GM23338 (cell line): ENCODE data around the gene HS6ST3. TPM values are rescaled to one million over a fixed set of nuclear protein-coding genes. Genes with fewer than 3 reads are reported as not detected.

Experiments
- ATAC-seq: fragments of 200-7000 bp; cut with Tn5 transposase; 3 replicates; pipeline ENCODE4 v1.9.1; 2020
- DNase-seq: peaks from one replicate; pipeline ENCODE4 v3.0.0-alpha.2; 2015; ENCODE audit warnings: low spot score
- H2AFZ ChIP-seq: fragments of 200-600 bp; sonication (generic); 2 replicates; pipeline ENCODE4 v1.8.0; 2016; ENCODE audit warnings: antibody characterized with exemption, mild to moderate bottlenecking, moderate library complexity
- H3F3A ChIP-seq: fragments of 200-600 bp; sonication (generic); replicated peaks from 2 replicates; pipeline ENCODE4 v1.8.0; 2017; ENCODE audit warnings: antibody characterized with exemption, mixed run types, low read depth
- H3K27ac ChIP-seq: fragments of 200-600 bp; sonication (generic); 2 replicates; pipeline ENCODE4 v1.6.1; 2016; ENCODE audit warnings: low read depth
- H3K27me3 ChIP-seq: fragments of 200-600 bp; sonication (generic); 2 replicates; pipeline ENCODE4 v1.8.0; 2016; ENCODE audit warnings: mild to moderate bottlenecking, mixed run types, moderate library complexity; ENCODE audit not compliant: insufficient read depth
- H3K36me3 ChIP-seq: fragments of 200-600 bp; sonication (generic); 2 replicates; pipeline ENCODE4 v1.8.0; 2016; ENCODE audit warnings: mild to moderate bottlenecking; ENCODE audit not compliant: insufficient read depth
- H3K4me1 ChIP-seq: fragments of 200-600 bp; sonication (generic); 2 replicates; pipeline ENCODE4 v1.8.0; 2016; ENCODE audit warnings: mild to moderate bottlenecking, moderate library complexity; ENCODE audit not compliant: insufficient read depth
- H3K4me2 ChIP-seq: fragments of 200-600 bp; sonication (generic); 2 replicates; pipeline ENCODE4 v1.7.1; 2017; ENCODE audit warnings: mixed run types
- H3K4me3 ChIP-seq: fragments of 200-600 bp; sonication (generic); 2 replicates; pipeline ENCODE4 v1.6.1; 2016; ENCODE audit warnings: mixed run types
- H3K79me2 ChIP-seq: fragments of 200-600 bp; sonication (generic); replicated peaks from 2 replicates; pipeline ENCODE4 v1.8.0; 2017; ENCODE audit warnings: mild to moderate bottlenecking; ENCODE audit not compliant: insufficient read depth
- H3K9me2 ChIP-seq: fragments of 200-600 bp; sonication (generic); 2 replicates; pipeline ENCODE4 v1.8.0; 2017; ENCODE audit not compliant: insufficient read depth
- H4K20me1 ChIP-seq: fragments of 200-600 bp; sonication (generic); replicated peaks from 2 replicates; pipeline ENCODE4 v1.8.0; 2017; ENCODE audit warnings: mild to moderate bottlenecking; ENCODE audit not compliant: insufficient read depth
- H3K27ac Mint-ChIP-seq: 2 replicates; pipeline ENCODE4 v1.8.0; 2020; ENCODE audit warnings: inconsistent platforms, mild to moderate bottlenecking, moderate library complexity, mixed read lengths
- H3K27me3 Mint-ChIP-seq: 3 replicates; pipeline ENCODE4 v1.8.0; 2022; ENCODE audit warnings: low read depth, mild to moderate bottlenecking, moderate library complexity, mixed read lengths, inconsistent platforms; ENCODE audit not compliant: insufficient read depth, poor library complexity
- H3K36me3 Mint-ChIP-seq: 3 replicates; pipeline ENCODE4 v1.8.0; 2021; ENCODE audit warnings: low read depth, mild to moderate bottlenecking, inconsistent platforms, moderate library complexity, mixed read lengths
- H3K4me1 Mint-ChIP-seq: 3 replicates; pipeline ENCODE4 v1.8.0; 2020; ENCODE audit warnings: mild to moderate bottlenecking, inconsistent platforms, mixed read lengths
- H3K4me3 Mint-ChIP-seq: 3 replicates; pipeline ENCODE4 v1.8.0; 2021; ENCODE audit warnings: moderate library complexity, mild to moderate bottlenecking, inconsistent platforms, mixed read lengths
- H3K9me3 Mint-ChIP-seq: 3 replicates; pipeline ENCODE4 v1.8.0; 2020; ENCODE audit warnings: moderate library complexity, mild to moderate bottlenecking, inconsistent platforms, mixed read lengths
- EZH2 ChIP-seq: fragments of 200-600 bp; sonication (generic); IDR thresholded peaks from one replicate; pipeline ENCODE4 v1.8.0; 2017; ENCODE audit warnings: antibody characterized with exemption, mild to moderate bottlenecking, low read depth; ENCODE audit not compliant: unreplicated experiment
- JUNB ChIP-seq: IDR thresholded peaks from one replicate; pipeline ENCODE4 v1.6.1; 2016; ENCODE audit warnings: antibody characterized with exemption; ENCODE audit not compliant: unreplicated experiment
- POLR2AphosphoS5 ChIP-seq: IDR thresholded peaks from 2 replicates; pipeline ENCODE4 v1.6.1; 2016; ENCODE audit warnings: antibody characterized with exemption, low read depth
- STAT1 ChIP-seq: IDR thresholded peaks from one replicate; pipeline ENCODE4 v1.6.1; 2016; ENCODE audit warnings: antibody characterized with exemption; ENCODE audit not compliant: unreplicated experiment
- ZNF114 ChIP-seq: fragments of 250-450 bp; sonication (Bioruptor Pico); IDR thresholded peaks from 2 replicates; pipeline ENCODE4 v1.5.0; 2020; ENCODE audit warnings: mild to moderate bottlenecking, moderate library complexity
- polyA plus RNA-seq: library from polyadenylated mRNA; unstranded; fragments of >200 nt; fragmentation: Nextera tagmentation; extraction: Ambion mirVana; gene quantifications from 2 replicates; pipeline ENCODE4 v1.2.1, GENCODE V29; 2016
- total RNA-seq: library from RNA; depleted of rRNA; stranded (reverse); fragments of >200 nt; shearing (Covaris generic); gene quantifications from 2 replicates; pipeline ENCODE4 v1.2.3, GENCODE V29; 2014
- TF ChIP-seq, protein P1 (sequence below): IDR thresholded peaks from 2 replicates; pipeline ENCODE4 v1.6.1; 2016; ENCODE audit warnings: antibody characterized with exemption
- TF ChIP-seq, protein P2 (sequence below): fragments of 250-450 bp; sonication (Bioruptor Pico); IDR thresholded peaks from 2 replicates; pipeline ENCODE4 v1.5.0; 2020; ENCODE audit warnings: mild to moderate bottlenecking, moderate library complexity

HS6ST3 gene
- total and polyA plus RNA-seq, 2 experiments from 2014 or later = 0.52 to 0.80 TPM

DNA sequence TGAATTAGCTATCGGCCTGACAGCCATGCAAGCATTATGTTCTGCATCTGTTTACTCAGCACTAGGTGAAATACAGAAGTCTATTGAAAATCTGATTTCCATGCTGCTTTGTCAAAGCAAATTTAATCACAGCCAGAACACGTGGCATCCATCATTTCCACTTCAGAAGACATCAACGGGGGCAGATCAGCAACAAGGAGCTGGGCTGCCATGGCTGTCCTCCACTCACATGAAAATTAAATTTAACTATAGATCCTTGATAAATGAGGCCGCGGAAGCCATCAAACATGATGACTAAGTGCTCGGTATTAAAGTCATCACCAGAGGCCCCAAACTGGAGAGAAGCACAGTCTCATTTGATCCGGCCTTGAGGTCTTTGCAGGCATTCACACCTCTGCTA is 443.5 kb downstream of the HS6ST3 start (continued):
- TF ChIP-seq, protein P1, sequence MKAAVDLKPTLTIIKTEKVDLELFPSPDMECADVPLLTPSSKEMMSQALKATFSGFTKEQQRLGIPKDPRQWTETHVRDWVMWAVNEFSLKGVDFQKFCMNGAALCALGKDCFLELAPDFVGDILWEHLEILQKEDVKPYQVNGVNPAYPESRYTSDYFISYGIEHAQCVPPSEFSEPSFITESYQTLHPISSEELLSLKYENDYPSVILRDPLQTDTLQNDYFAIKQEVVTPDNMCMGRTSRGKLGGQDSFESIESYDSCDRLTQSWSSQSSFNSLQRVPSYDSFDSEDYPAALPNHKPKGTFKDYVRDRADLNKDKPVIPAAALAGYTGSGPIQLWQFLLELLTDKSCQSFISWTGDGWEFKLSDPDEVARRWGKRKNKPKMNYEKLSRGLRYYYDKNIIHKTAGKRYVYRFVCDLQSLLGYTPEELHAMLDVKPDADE = no peak

DNA sequence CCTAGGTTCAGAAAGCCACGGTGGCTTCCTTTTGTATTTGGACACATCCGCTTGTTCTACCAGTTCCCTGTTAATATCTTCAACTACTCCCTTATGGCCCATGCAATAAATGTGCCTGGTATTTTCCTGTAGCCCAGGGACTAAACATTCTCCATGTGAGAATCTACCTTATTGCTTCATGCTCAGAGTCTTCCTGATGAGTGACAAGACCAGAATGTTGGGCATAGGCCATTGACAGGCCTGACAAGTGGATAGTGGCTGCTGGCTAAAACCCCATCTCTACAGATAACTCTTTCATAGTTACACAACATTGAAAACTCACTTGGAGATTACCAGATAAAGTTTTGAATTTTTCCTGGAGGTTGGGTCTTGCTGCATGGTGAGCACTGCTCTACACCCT is 449.9 kb downstream of the HS6ST3 start:
- H3K4me3 Mint-ChIP-seq = no peak overlapping the region
- no peak overlapping the region for H3K4me3 ChIP-seq

More for the DNA sequence above, 449.9 kb downstream of the HS6ST3 start:
- Mint-ChIP-seq H3K4me1 (no peaks in the 10 kb centered on the region), H3K27me3 (no peaks in the 10 kb centered on the region), H3K9me3 (no peaks in the 10 kb centered on the region), H3K27ac (no peak overlapping the region), H3K36me3 (no peaks in the 10 kb centered on the region)
- H3K27me3 ChIP-seq = no peaks in the 10 kb centered on the region
- no peaks in the 10 kb centered on the region for H4K20me1 ChIP-seq
- no peaks in the 10 kb centered on the region for H3K79me2 ChIP-seq
- H3K4me1 ChIP-seq = no peaks in the 10 kb centered on the region
- H3K9me2 ChIP-seq = no peaks in the 10 kb centered on the region
- no peaks in the 10 kb centered on the region for H3K36me3 ChIP-seq
- TF ChIP-seq STAT1 (no peak), POLR2AphosphoS5 (no peak), ZNF114 (CRISPR knock-in tag) (no peak), EZH2 (no peak), JUNB (no peak)
- TF ChIP-seq, protein P2, sequence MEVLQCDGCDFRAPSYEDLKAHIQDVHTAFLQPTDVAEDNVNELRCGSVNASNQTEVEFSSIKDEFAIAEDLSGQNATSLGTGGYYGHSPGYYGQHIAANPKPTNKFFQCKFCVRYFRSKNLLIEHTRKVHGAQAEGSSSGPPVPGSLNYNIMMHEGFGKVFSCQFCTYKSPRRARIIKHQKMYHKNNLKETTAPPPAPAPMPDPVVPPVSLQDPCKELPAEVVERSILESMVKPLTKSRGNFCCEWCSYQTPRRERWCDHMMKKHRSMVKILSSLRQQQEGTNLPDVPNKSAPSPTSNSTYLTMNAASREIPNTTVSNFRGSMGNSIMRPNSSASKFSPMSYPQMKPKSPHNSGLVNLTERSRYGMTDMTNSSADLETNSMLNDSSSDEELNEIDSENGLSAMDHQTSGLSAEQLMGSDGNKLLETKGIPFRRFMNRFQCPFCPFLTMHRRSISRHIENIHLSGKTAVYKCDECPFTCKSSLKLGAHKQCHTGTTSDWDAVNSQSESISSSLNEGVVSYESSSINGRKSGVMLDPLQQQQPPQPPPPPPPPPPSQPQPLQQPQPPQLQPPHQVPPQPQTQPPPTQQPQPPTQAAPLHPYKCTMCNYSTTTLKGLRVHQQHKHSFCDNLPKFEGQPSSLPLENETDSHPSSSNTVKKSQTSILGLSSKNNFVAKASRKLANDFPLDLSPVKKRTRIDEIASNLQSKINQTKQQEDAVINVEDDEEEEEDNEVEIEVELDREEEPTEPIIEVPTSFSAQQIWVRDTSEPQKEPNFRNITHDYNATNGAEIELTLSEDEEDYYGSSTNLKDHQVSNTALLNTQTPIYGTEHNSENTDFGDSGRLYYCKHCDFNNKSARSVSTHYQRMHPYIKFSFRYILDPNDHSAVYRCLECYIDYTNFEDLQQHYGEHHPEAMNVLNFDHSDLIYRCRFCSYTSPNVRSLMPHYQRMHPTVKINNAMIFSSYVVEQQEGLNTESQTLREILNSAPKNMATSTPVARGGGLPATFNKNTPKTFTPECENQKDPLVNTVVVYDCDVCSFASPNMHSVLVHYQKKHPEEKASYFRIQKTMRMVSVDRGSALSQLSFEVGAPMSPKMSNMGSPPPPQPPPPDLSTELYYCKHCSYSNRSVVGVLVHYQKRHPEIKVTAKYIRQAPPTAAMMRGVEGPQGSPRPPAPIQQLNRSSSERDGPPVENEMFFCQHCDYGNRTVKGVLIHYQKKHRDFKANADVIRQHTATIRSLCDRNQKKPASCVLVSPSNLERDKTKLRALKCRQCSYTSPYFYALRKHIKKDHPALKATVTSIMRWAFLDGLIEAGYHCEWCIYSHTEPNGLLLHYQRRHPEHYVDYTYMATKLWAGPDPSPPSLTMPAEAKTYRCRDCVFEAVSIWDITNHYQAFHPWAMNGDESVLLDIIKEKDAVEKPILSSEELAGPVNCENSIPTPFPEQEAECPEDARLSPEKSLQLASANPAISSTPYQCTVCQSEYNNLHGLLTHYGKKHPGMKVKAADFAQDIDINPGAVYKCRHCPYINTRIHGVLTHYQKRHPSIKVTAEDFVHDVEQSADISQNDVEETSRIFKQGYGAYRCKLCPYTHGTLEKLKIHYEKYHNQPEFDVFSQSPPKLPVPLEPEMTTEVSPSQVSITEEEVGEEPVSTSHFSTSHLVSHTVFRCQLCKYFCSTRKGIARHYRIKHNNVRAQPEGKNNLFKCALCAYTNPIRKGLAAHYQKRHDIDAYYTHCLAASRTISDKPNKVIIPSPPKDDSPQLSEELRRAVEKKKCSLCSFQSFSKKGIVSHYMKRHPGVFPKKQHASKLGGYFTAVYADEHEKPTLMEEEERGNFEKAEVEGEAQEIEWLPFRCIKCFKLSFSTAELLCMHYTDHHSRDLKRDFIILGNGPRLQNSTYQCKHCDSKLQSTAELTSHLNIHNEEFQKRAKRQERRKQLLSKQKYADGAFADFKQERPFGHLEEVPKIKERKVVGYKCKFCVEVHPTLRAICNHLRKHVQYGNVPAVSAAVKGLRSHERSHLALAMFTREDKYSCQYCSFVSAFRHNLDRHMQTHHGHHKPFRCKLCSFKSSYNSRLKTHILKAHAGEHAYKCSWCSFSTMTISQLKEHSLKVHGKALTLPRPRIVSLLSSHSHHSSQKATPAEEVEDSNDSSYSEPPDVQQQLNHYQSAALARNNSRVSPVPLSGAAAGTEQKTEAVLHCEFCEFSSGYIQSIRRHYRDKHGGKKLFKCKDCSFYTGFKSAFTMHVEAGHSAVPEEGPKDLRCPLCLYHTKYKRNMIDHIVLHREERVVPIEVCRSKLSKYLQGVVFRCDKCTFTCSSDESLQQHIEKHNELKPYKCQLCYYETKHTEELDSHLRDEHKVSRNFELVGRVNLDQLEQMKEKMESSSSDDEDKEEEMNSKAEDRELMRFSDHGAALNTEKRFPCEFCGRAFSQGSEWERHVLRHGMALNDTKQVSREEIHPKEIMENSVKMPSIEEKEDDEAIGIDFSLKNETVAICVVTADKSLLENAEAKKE (CRISPR knock-in tag) = no peak
- ATAC-seq (no peak), DNase-seq (no peak)
- H2AFZ ChIP-seq = no peak overlapping the region
- no peak overlapping the region for H3K4me2 ChIP-seq
- no peak overlapping the region for H3K27ac ChIP-seq
- H3F3A ChIP-seq = no peaks in the 10 kb centered on the region
